GM12878 (cell line): ENCODE measurements around the gene MRPL54.

Experiments
- EP300 ChIP-seq, 2 experiments: fragments of 150-350 bp in 1 of 2; IDR thresholded peaks; 2 replicates each; pipeline ENCODE4 v1.6.1; 2011 to 2012; ENCODE audit warnings: low read depth in 2 of 2, low read length in 2 of 2, borderline replicate concordance in 1 of 2, improper control_type of control experiment in 1 of 2, inconsistent platforms in 1 of 2; ENCODE audit not compliant: control insufficient read depth in 1 of 2
- EZH2 ChIP-seq: IDR thresholded peaks from 2 replicates; pipeline ENCODE4 v1.6.1; 2012; ENCODE audit warnings: low read depth, mild to moderate bottlenecking, control low read depth, inconsistent platforms, low read length, borderline replicate concordance; ENCODE audit not compliant: control insufficient read depth
- FOS ChIP-seq: IDR thresholded peaks from 3 replicates; pipeline ENCODE4 v1.6.1; 2011; ENCODE audit warnings: borderline replicate concordance; ENCODE audit not compliant: insufficient read length; ENCODE audit errors: extremely low read depth
- HCFC1 ChIP-seq: fragments of 150-350 bp; IDR thresholded peaks from 2 replicates; pipeline ENCODE4 v1.6.1; 2014; ENCODE audit warnings: low read length
- NFIC ChIP-seq: IDR thresholded peaks from 2 replicates; pipeline ENCODE4 v1.6.1; 2012; ENCODE audit warnings: low read depth, mild to moderate bottlenecking, inconsistent platforms, low read length, moderate library complexity
- NRF1 ChIP-seq: conservative IDR thresholded peaks from 2 replicates; pipeline ENCODE4 v1.6.1; 2011; ENCODE audit warnings: mild to moderate bottlenecking, low read depth, low read length, improper control_type of control experiment
- SREBF2 ChIP-seq: IDR thresholded peaks from 2 replicates; pipeline ENCODE4 v1.6.1; 2012; ENCODE audit warnings: mild to moderate bottlenecking, low read length
- ZNF592 ChIP-seq: fragments of 450-650 bp; IDR thresholded peaks from 2 replicates; pipeline ENCODE4 v1.6.1; 2017; ENCODE audit warnings: mild to moderate bottlenecking, moderate library complexity
- TF ChIP-seq, protein P1 (sequence below), 3 experiments: IDR thresholded peaks in 2 of 3; conservative IDR thresholded peaks in 1 of 3; 2 replicates each; pipeline ENCODE4 v1.5.1; 2011; ENCODE audit warnings: low read depth in 3 of 3, low read length in 3 of 3, mild to moderate bottlenecking in 3 of 3, control low read depth in 2 of 3, moderate library complexity in 2 of 3, inconsistent platforms in 1 of 3, mixed read lengths in 1 of 3; ENCODE audit not compliant: control insufficient read depth in 2 of 3, insufficient read depth in 1 of 3; ENCODE audit errors: extremely low read depth in 1 of 3
- TF ChIP-seq, protein P2 (sequence below): fragments of 450-650 bp; IDR thresholded peaks from 2 replicates; pipeline ENCODE4 v1.6.1; 2017; ENCODE audit warnings: mild to moderate bottlenecking
- TF ChIP-seq, protein P3 (sequence below): fragments of 450-650 bp; IDR thresholded peaks from 2 replicates; pipeline ENCODE4 v1.6.1; 2016; ENCODE audit warnings: mild to moderate bottlenecking, moderate library complexity, borderline replicate concordance

- TF ChIP-seq, protein P1, sequence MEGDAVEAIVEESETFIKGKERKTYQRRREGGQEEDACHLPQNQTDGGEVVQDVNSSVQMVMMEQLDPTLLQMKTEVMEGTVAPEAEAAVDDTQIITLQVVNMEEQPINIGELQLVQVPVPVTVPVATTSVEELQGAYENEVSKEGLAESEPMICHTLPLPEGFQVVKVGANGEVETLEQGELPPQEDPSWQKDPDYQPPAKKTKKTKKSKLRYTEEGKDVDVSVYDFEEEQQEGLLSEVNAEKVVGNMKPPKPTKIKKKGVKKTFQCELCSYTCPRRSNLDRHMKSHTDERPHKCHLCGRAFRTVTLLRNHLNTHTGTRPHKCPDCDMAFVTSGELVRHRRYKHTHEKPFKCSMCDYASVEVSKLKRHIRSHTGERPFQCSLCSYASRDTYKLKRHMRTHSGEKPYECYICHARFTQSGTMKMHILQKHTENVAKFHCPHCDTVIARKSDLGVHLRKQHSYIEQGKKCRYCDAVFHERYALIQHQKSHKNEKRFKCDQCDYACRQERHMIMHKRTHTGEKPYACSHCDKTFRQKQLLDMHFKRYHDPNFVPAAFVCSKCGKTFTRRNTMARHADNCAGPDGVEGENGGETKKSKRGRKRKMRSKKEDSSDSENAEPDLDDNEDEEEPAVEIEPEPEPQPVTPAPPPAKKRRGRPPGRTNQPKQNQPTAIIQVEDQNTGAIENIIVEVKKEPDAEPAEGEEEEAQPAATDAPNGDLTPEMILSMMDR (IDR thresholded peaks at IDR 0.05 in 2 of 3, conservative IDR thresholded peaks at IDR 0.05 in 1 of 3; ENCODE audit: control insufficient read depth in 2 of 3, extremely low read depth in 1 of 3, insufficient read depth in 1 of 3, low read depth in 3 of 3, low read length in 3 of 3), result no peak
- TF ChIP-seq, protein P2, sequence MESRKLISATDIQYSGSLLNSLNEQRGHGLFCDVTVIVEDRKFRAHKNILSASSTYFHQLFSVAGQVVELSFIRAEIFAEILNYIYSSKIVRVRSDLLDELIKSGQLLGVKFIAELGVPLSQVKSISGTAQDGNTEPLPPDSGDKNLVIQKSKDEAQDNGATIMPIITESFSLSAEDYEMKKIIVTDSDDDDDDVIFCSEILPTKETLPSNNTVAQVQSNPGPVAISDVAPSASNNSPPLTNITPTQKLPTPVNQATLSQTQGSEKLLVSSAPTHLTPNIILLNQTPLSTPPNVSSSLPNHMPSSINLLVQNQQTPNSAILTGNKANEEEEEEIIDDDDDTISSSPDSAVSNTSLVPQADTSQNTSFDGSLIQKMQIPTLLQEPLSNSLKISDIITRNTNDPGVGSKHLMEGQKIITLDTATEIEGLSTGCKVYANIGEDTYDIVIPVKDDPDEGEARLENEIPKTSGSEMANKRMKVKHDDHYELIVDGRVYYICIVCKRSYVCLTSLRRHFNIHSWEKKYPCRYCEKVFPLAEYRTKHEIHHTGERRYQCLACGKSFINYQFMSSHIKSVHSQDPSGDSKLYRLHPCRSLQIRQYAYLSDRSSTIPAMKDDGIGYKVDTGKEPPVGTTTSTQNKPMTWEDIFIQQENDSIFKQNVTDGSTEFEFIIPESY, result no peak
- TF ChIP-seq ZNF592 (no peak), EZH2 (no peak), EP300 (IDR thresholded peaks at IDR 0.05; ENCODE audit: borderline replicate concordance in 1 of 2, control insufficient read depth in 1 of 2, low read depth in 2 of 2, low read length in 2 of 2) (no peak), SREBF2 (no peak), HCFC1 (no peak), NFIC (no peak), FOS (no peak), NRF1 (no peak)
- TF ChIP-seq, protein P3, sequence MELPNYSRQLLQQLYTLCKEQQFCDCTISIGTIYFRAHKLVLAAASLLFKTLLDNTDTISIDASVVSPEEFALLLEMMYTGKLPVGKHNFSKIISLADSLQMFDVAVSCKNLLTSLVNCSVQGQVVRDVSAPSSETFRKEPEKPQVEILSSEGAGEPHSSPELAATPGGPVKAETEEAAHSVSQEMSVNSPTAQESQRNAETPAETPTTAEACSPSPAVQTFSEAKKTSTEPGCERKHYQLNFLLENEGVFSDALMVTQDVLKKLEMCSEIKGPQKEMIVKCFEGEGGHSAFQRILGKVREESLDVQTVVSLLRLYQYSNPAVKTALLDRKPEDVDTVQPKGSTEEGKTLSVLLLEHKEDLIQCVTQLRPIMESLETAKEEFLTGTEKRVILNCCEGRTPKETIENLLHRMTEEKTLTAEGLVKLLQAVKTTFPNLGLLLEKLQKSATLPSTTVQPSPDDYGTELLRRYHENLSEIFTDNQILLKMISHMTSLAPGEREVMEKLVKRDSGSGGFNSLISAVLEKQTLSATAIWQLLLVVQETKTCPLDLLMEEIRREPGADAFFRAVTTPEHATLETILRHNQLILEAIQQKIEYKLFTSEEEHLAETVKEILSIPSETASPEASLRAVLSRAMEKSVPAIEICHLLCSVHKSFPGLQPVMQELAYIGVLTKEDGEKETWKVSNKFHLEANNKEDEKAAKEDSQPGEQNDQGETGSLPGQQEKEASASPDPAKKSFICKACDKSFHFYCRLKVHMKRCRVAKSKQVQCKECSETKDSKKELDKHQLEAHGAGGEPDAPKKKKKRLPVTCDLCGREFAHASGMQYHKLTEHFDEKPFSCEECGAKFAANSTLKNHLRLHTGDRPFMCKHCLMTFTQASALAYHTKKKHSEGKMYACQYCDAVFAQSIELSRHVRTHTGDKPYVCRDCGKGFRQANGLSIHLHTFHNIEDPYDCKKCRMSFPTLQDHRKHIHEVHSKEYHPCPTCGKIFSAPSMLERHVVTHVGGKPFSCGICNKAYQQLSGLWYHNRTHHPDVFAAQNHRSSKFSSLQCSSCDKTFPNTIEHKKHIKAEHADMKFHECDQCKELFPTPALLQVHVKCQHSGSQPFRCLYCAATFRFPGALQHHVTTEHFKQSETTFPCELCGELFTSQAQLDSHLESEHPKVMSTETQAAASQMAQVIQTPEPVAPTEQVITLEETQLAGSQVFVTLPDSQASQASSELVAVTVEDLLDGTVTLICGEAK, result no peak
These were observed 36.7 kb upstream of the MRPL54 start for GRCh38 chr19:3725640-3726310.
